Endodermal cell (in vitro differentiated cells): ENCODE data around the gene CA9. TPM values are rescaled to one million over a fixed set of nuclear protein-coding genes. Genes with fewer than 3 reads are reported as not detected.

Experiments
- DNase-seq: peaks from one replicate; pipeline ENCODE4 v3.0.0-alpha.2; 2017
- H3K27ac ChIP-seq: 2 replicates; pipeline ENCODE4 v1.5.1; 2013; ENCODE audit warnings: mild to moderate bottlenecking, low read depth, low read length, moderate library complexity
- H3K27me3 ChIP-seq: 2 replicates; pipeline ENCODE4 v1.6.1; 2013; ENCODE audit warnings: mild to moderate bottlenecking, low read length, moderate library complexity; ENCODE audit not compliant: insufficient read depth, control insufficient read depth, poor library complexity, severe bottlenecking
- H3K36me3 ChIP-seq: 2 replicates; pipeline ENCODE4 v1.7.0; 2013; ENCODE audit warnings: mild to moderate bottlenecking, low read length, moderate library complexity; ENCODE audit not compliant: control insufficient read depth, insufficient read depth
- H3K4me1 ChIP-seq: one replicate; pipeline ENCODE4 v1.7.0; 2013; ENCODE audit warnings: low read length; ENCODE audit not compliant: control insufficient read depth, insufficient read depth
- H3K4me3 ChIP-seq: 2 replicates; pipeline ENCODE4 v1.5.1; 2013; ENCODE audit warnings: mild to moderate bottlenecking, low read length, moderate library complexity
- H3K9ac ChIP-seq: 2 replicates; pipeline ENCODE4 v1.6.1; 2013; ENCODE audit warnings: mild to moderate bottlenecking, low read length, moderate library complexity; ENCODE audit not compliant: poor library complexity, severe bottlenecking; ENCODE audit errors: extremely low read depth
- H3K9me3 ChIP-seq: 2 replicates; pipeline ENCODE4 v1.6.1; 2013; ENCODE audit warnings: mild to moderate bottlenecking, low read length, moderate library complexity; ENCODE audit not compliant: control insufficient read depth
- H3K27ac Mint-ChIP-seq: 2 replicates; pipeline ENCODE4 v1.8.0; 2020; ENCODE audit warnings: mixed read lengths
- H3K27me3 Mint-ChIP-seq: 2 replicates; pipeline ENCODE4 v1.8.0; 2021; ENCODE audit warnings: mild to moderate bottlenecking, mixed read lengths; ENCODE audit not compliant: insufficient read depth
- H3K36me3 Mint-ChIP-seq: 2 replicates; pipeline ENCODE4 v1.8.0; 2020; ENCODE audit warnings: low read depth, mixed read lengths
- H3K4me1 Mint-ChIP-seq: 2 replicates; pipeline ENCODE4 v1.8.0; 2020; ENCODE audit warnings: mixed read lengths
- H3K4me3 Mint-ChIP-seq: 2 replicates; pipeline ENCODE4 v1.8.0; 2020; ENCODE audit warnings: mild to moderate bottlenecking, moderate library complexity, mixed read lengths
- H3K9me3 Mint-ChIP-seq: 2 replicates; pipeline ENCODE4 v1.8.0; 2020; ENCODE audit warnings: mild to moderate bottlenecking, mixed read lengths
- WGBS, 2 experiments: methylation state at CpG; one replicate each; pipeline versions ENCODE4 v1.1.5 to v1.1.7; 2013; ENCODE audit warnings: missing lambda C conversion rate in 2 of 2, mixed read lengths in 1 of 2; ENCODE audit not compliant: insufficient coverage in 1 of 2, insufficient read length in 1 of 2; 5-methylcytosine and 5-hydroxymethylcytosine counted together
- total RNA-seq, 2 donors: library from RNA; stranded (reverse); fragmentation: NEBNext Ultra II Directional in 1 of 2; extraction: Animal tissue kit (Norgen Biotek cat#: 25700) in 1 of 2; gene quantifications; 2 replicates in 1 of 2; 3 replicates in 1 of 2; pipeline ENCODE4 v1.2.1, GENCODE V29; 2021
- TF ChIP-seq, protein P1 (sequence below): fragments of 200-600 bp; sonication (generic); conservative IDR thresholded peaks from 2 replicates; pipeline ENCODE4 v1.5.0; 2021; ENCODE audit warnings: antibody characterized with exemption, mild to moderate bottlenecking

The CA9 gene
- total RNA-seq, 2 donors from 2014 or later = 1.8 to 3.6 TPM

DNA sequence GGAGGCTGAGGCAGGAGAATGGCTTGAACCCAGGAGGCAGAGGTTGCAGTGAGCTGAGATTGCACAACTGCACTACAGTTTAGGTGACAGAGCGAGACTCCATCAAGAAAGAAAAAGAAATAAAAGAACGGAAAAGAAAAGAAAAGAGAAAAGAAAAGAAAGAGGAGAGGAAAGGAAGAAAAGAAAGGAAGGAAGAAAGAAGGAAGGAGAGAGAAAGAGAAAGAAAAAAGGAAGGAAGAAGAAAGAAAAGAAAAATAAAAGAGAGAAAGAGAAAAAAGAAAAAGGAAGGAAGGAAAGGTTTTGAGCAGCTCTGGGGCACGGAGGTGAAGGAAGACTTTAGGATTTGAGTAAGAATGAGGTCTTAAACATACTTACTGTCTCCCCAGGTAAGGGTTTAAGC lies 39.9 kb downstream of the CA9 start:
- H3K36me3 Mint-ChIP-seq = peaks cover 80% of the 10 kb centered on the region
- Histone ChIP-seq H3K4me3 (no peak overlapping the region), H3K36me3 (peaks cover 93% of the 10 kb centered on the region), H3K27ac (no peak overlapping the region), H3K9me3 (no peaks in the 10 kb centered on the region), H3K9ac (no peak overlapping the region), H3K4me1 (no peaks in the 10 kb centered on the region), H3K27me3 (no peaks in the 10 kb centered on the region)
- DNase-seq = no peak
- H3K27me3 Mint-ChIP-seq = no peaks in the 10 kb centered on the region
- 92 to 94% methylated on average over 3 of the region's 3 CpGs for WGBS, 2 experiments
- no peaks in the 10 kb centered on the region for H3K9me3 Mint-ChIP-seq
- TF ChIP-seq, protein P1, sequence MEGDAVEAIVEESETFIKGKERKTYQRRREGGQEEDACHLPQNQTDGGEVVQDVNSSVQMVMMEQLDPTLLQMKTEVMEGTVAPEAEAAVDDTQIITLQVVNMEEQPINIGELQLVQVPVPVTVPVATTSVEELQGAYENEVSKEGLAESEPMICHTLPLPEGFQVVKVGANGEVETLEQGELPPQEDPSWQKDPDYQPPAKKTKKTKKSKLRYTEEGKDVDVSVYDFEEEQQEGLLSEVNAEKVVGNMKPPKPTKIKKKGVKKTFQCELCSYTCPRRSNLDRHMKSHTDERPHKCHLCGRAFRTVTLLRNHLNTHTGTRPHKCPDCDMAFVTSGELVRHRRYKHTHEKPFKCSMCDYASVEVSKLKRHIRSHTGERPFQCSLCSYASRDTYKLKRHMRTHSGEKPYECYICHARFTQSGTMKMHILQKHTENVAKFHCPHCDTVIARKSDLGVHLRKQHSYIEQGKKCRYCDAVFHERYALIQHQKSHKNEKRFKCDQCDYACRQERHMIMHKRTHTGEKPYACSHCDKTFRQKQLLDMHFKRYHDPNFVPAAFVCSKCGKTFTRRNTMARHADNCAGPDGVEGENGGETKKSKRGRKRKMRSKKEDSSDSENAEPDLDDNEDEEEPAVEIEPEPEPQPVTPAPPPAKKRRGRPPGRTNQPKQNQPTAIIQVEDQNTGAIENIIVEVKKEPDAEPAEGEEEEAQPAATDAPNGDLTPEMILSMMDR = no peak
- H3K4me3 Mint-ChIP-seq = no peak overlapping the region
- H3K27ac Mint-ChIP-seq = no peak overlapping the region
- no peaks in the 10 kb centered on the region for H3K4me1 Mint-ChIP-seq

DNA sequence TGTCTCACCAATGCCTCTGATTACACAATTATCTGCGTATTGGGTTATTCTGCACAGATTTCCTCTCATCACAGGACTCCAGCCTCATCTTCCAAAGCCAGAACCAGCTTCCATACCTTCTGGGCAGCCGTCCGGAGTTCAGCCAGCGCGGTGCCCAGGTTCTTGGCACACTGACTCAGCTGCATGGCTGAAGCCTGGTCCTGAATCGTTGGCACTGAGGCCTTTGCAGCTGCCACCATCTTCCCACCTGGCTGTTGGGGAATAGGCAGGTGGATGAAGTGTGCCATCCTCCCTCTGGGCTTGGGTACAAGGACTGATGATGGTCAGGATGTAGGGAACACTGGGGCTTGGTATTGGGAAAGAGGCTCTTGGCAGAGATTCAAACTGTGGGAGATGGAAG lies 40.4 kb downstream of the CA9 start:
- no peaks in the 10 kb centered on the region for H3K9me3 Mint-ChIP-seq
- no peak overlapping the region for H3K9ac ChIP-seq
- no peaks in the 10 kb centered on the region for H3K9me3 ChIP-seq
- TF ChIP-seq, protein P1 = no peak
- no peak overlapping the region for H3K4me3 Mint-ChIP-seq
- 95 to 100% methylated on average over 6 of the region's 6 CpGs for WGBS, 2 experiments
- H3K27ac Mint-ChIP-seq = no peak overlapping the region
- no peak overlapping the region for H3K4me3 ChIP-seq
- H3K27me3 ChIP-seq = no peaks in the 10 kb centered on the region
- H3K36me3 Mint-ChIP-seq = peaks cover 78% of the 10 kb centered on the region
- no peaks in the 10 kb centered on the region for H3K4me1 Mint-ChIP-seq
- H3K36me3 ChIP-seq = peaks cover 93% of the 10 kb centered on the region
- no peaks in the 10 kb centered on the region for H3K4me1 ChIP-seq
- H3K27ac ChIP-seq = no peak overlapping the region
- no peak for DNase-seq
- H3K27me3 Mint-ChIP-seq = no peaks in the 10 kb centered on the region

- Mint-ChIP-seq H3K27ac (no peak overlapping the region), H3K9me3 (no peaks in the 10 kb centered on the region), H3K27me3 (no peaks in the 10 kb centered on the region), H3K4me1 (no peaks in the 10 kb centered on the region), H3K36me3 (peaks cover 80% of the 10 kb centered on the region), H3K4me3 (no peak overlapping the region)
- Histone ChIP-seq H3K4me1 (no peaks in the 10 kb centered on the region), H3K9me3 (no peaks in the 10 kb centered on the region), H3K4me3 (no peak overlapping the region), H3K27me3 (no peaks in the 10 kb centered on the region), H3K9ac (no peak overlapping the region), H3K36me3 (peaks cover 95% of the 10 kb centered on the region), H3K27ac (no peak overlapping the region)
- no peak for DNase-seq
- 96 to 97% methylated on average over 11 to 13 of the region's 13 CpGs for WGBS, 2 experiments
- TF ChIP-seq, protein P1 = no peak
These were observed 41.0 kb downstream of the CA9 start for GRCh38 chr9:35714579-35715252.
